Activated T-cell treated with anti-CD3 and anti-CD28 coated beads, Interleukin-2, amount 50 U/mL, for 72 hours (primary cell): ENCODE data around the gene CMYA5. TPM values are rescaled to one million over a fixed set of nuclear protein-coding genes. Genes with fewer than 3 reads are reported as not detected.

Source experiments
- ATAC-seq, 2 donors: fragments of 150-1000 bp; cut with Tn5 transposase; replicated peaks in 1 of 2; 2 replicates each; pipeline ENCODE4 v1.10.0; 2021; ENCODE audit warnings: moderate library complexity in 2 of 2, mild to moderate bottlenecking in 1 of 2
- DNase-seq, 2 donors: peaks; one replicate each; pipeline ENCODE4 v3.0.0; 2021 to 2022; ENCODE audit warnings: mixed read lengths in 1 of 2
- H3K27ac Mint-ChIP-seq: one replicate; pipeline ENCODE4 v1.8.0; 2022; ENCODE audit warnings: mild to moderate bottlenecking, moderate library complexity, mixed read lengths
- H3K27me3 Mint-ChIP-seq: one replicate; pipeline ENCODE4 v1.8.0; 2022; ENCODE audit warnings: low read depth, mixed read lengths
- H3K36me3 Mint-ChIP-seq, 2 donors: one replicate each; pipeline ENCODE4 v1.8.0; 2022; ENCODE audit warnings: mixed read lengths in 2 of 2, mild to moderate bottlenecking in 1 of 2; ENCODE audit not compliant: insufficient read depth in 2 of 2
- H3K4me1 Mint-ChIP-seq: one replicate; pipeline ENCODE4 v1.8.0; 2022; ENCODE audit warnings: low read depth, mixed read lengths
- H3K4me3 Mint-ChIP-seq, 2 donors: one replicate each; pipeline ENCODE4 v1.8.0; 2022; ENCODE audit warnings: mild to moderate bottlenecking in 2 of 2, mixed read lengths in 2 of 2, moderate library complexity in 2 of 2
- H3K9me3 Mint-ChIP-seq, 2 donors: one replicate each; pipeline ENCODE4 v1.8.0; 2022; ENCODE audit warnings: mixed read lengths in 2 of 2
- total RNA-seq, 2 donors: library from RNA; stranded (reverse); gene quantifications; one replicate each; pipeline ENCODE4 v1.2.3, GENCODE V29; 2022

The CMYA5 gene
- total RNA-seq, 2 donors from 2014 or later: 0.31 to 0.32 TPM

- ATAC-seq (no peak), DNase-seq (no peak)
- Mint-ChIP-seq H3K4me3 (no peak overlapping the region), H3K9me3 (no peaks in the 10 kb centered on the region), H3K36me3 (no peaks in the 10 kb centered on the region), H3K27ac (no peak overlapping the region), H3K27me3 (peaks cover 20% of the 10 kb centered on the region), H3K4me1 (no peaks in the 10 kb centered on the region)
Measured at GRCh38 chr5:79827159-79827629, 137.6 kb downstream of the CMYA5 start.

GRCh38 chr5:79829260-79829659 is 139.6 kb downstream of the CMYA5 start:
- H3K27me3 Mint-ChIP-seq: peaks cover 9% of the 10 kb centered on the region
- no peak for ATAC-seq
- DNase-seq: no peak
- H3K9me3 Mint-ChIP-seq: no peaks in the 10 kb centered on the region
- no peak overlapping the region for H3K27ac Mint-ChIP-seq
- H3K4me1 Mint-ChIP-seq: no peaks in the 10 kb centered on the region
- H3K4me3 Mint-ChIP-seq: no peak overlapping the region
- H3K36me3 Mint-ChIP-seq: no peaks in the 10 kb centered on the region

GRCh38 chr5:79831381-79832309 is 142.0 kb downstream of the CMYA5 start:
- Mint-ChIP-seq H3K27me3 (peaks cover 7% of the 10 kb centered on the region), H3K9me3 (no peaks in the 10 kb centered on the region), H3K27ac (no peak overlapping the region), H3K4me1 (no peaks in the 10 kb centered on the region), H3K4me3 (no peak overlapping the region), H3K36me3 (no peaks in the 10 kb centered on the region)
- DNase-seq: no peak
- ATAC-seq: no peak

- Mint-ChIP-seq H3K9me3 (no peaks in the 10 kb centered on the region), H3K27me3 (peaks cover 7% of the 10 kb centered on the region), H3K27ac (no peak overlapping the region), H3K36me3 (no peaks in the 10 kb centered on the region), H3K4me3 (no peak overlapping the region), H3K4me1 (no peaks in the 10 kb centered on the region)
- ATAC-seq: no peak
- no peak for DNase-seq
Measured at GRCh38 chr5:79832911-79833310, 143.3 kb downstream of the CMYA5 start.

GRCh38 chr5:79834098-79834753 is 144.6 kb downstream of the CMYA5 start:
- H3K4me1 Mint-ChIP-seq: no peaks in the 10 kb centered on the region
- H3K9me3 Mint-ChIP-seq: no peaks in the 10 kb centered on the region
- no peaks in the 10 kb centered on the region for H3K36me3 Mint-ChIP-seq
- DNase-seq: no peak
- no peak overlapping the region for H3K27ac Mint-ChIP-seq
- H3K27me3 Mint-ChIP-seq: peaks cover 7% of the 10 kb centered on the region
- ATAC-seq: no peak
- no peak overlapping the region for H3K4me3 Mint-ChIP-seq

- Mint-ChIP-seq H3K9me3 (no peaks in the 10 kb centered on the region), H3K27ac (no peak overlapping the region), H3K36me3 (no peaks in the 10 kb centered on the region), H3K4me1 (no peaks in the 10 kb centered on the region), H3K27me3 (peaks cover 4% of the 10 kb centered on the region), H3K4me3 (no peak overlapping the region)
- DNase-seq (no peak), ATAC-seq (no peak)
Measured at GRCh38 chr5:79834754-79835714, 145.4 kb downstream of the CMYA5 start.

GRCh38 chr5:79837761-79838551 is 148.3 kb downstream of the CMYA5 start:
- Mint-ChIP-seq H3K4me1 (no peaks in the 10 kb centered on the region), H3K27ac (no peak overlapping the region), H3K36me3 (no peaks in the 10 kb centered on the region), H3K4me3 (no peak overlapping the region), H3K27me3 (peaks cover 8% of the 10 kb centered on the region), H3K9me3 (no peaks in the 10 kb centered on the region)
- DNase-seq (no peak), ATAC-seq (no peak)

GRCh38 chr5:79840084-79840990 is 150.7 kb downstream of the CMYA5 start:
- DNase-seq (no peak), ATAC-seq (no peak)
- H3K4me1 Mint-ChIP-seq: peaks cover 10% of the 10 kb centered on the region
- H3K36me3 Mint-ChIP-seq: no peaks in the 10 kb centered on the region
- H3K27me3 Mint-ChIP-seq: peaks cover 8% of the 10 kb centered on the region
- H3K9me3 Mint-ChIP-seq: no peaks in the 10 kb centered on the region
- no peak overlapping the region for H3K27ac Mint-ChIP-seq
- H3K4me3 Mint-ChIP-seq: no peak overlapping the region

- ATAC-seq: no peak
- Mint-ChIP-seq H3K36me3 (no peaks in the 10 kb centered on the region), H3K27ac (no peak overlapping the region), H3K4me1 (peaks cover 18% of the 10 kb centered on the region), H3K27me3 (peaks cover 8% of the 10 kb centered on the region), H3K4me3 (no peak overlapping the region), H3K9me3 (no peaks in the 10 kb centered on the region)
- no peak for DNase-seq
Measured at GRCh38 chr5:79841172-79841571, 151.5 kb downstream of the CMYA5 start.

GRCh38 chr5:79842006-79842881 is 152.6 kb downstream of the CMYA5 start:
- ATAC-seq (no peak), DNase-seq (no peak)
- Mint-ChIP-seq H3K4me1 (peaks cover 23% of the 10 kb centered on the region), H3K9me3 (no peaks in the 10 kb centered on the region), H3K27me3 (peaks cover 11% of the 10 kb centered on the region), H3K36me3 (no peaks in the 10 kb centered on the region), H3K27ac (no peak overlapping the region), H3K4me3 (no peak overlapping the region)

- Mint-ChIP-seq H3K27me3 (peaks cover 18% of the 10 kb centered on the region), H3K27ac (no peak overlapping the region), H3K4me3 (no peak overlapping the region), H3K4me1 (peaks cover 23% of the 10 kb centered on the region), H3K36me3 (no peaks in the 10 kb centered on the region), H3K9me3 (no peaks in the 10 kb centered on the region)
- ATAC-seq (no peak), DNase-seq (no peak)
Measured at GRCh38 chr5:79842991-79843390, 153.4 kb downstream of the CMYA5 start.
